Measurements from ENCODE around the gene PCDHB10. TPM values are rescaled to one million over a fixed set of nuclear protein-coding genes. Genes with fewer than 3 reads are reported as not detected.

The PCDHB10 gene
- total and polyA plus RNA-seq, 9 of the 15 experiments (the other 6 are each of a cell fraction or from before 2014, with no cell fraction given) = not detected

GRCh38 chr5:141150224-141150992, 41.7 kb upstream of the PCDHB10 start:
- H3K27ac ChIP-seq (ENCODE audit: extremely low read depth, low read depth, low read length) = no peak overlapping the region
- no peak overlapping the region for H3K9ac ChIP-seq (ENCODE audit: insufficient read depth in 1 of 2, low read depth in 2 of 2, low read length in 2 of 2)
- H4K20me1 ChIP-seq (replicated peaks; ENCODE audit: control insufficient read depth, insufficient read depth, low read length) = no peaks in the 10 kb centered on the region
- ChIA-PET CTCF (ENCODE audit: low intra/inter-chr PET ratio) (no interaction called here), POLR2A (no interaction called here)
- H3K79me2 ChIP-seq (ENCODE audit: control insufficient read depth, insufficient read depth, low read length) = no peaks in the 10 kb centered on the region
- 2% methylated on average over 33 of the region's 33 CpGs for WGBS (ENCODE audit: insufficient coverage, low coverage, missing lambda C conversion rate)
- no peaks in the 10 kb centered on the region for H3K36me3 ChIP-seq (ENCODE audit: control insufficient read depth, insufficient read depth, low read length)
- no peak overlapping the region for H2AFZ ChIP-seq (ENCODE audit: low read depth, low read length)
- no peaks in the 10 kb centered on the region for H3K9me3 ChIP-seq (replicated peaks; ENCODE audit: control insufficient read depth, insufficient read depth, low read depth, low read length)
- FAIRE-seq (no peak), DNase-seq (ENCODE audit: extremely low read depth in 1 of 4, low spot score in 3 of 4) (no peak), ATAC-seq (no peak)
- BruUV-seq (replicated peaks) = no TSS peak
- H3K27me3 ChIP-seq (ENCODE audit: control insufficient read depth in 2 of 2, insufficient read depth in 2 of 2, low read length in 2 of 2) = peaks cover 0 to 15% of the 10 kb centered on the region in 2 experiments; a peak in 2 of 5 replicates
- no peaks in the 10 kb centered on the region for H3K9me1 ChIP-seq (ENCODE audit: control insufficient read depth, insufficient read depth, low read length)
- intact Hi-C loops (cut with micrococcal nuclease) = no loop called here
- H3K4me3 ChIP-seq = no peak overlapping the region
- H3K4me1 ChIP-seq (replicated peaks in 1 of 2; ENCODE audit: control insufficient read depth in 2 of 2, insufficient read depth in 2 of 2, low read length in 2 of 2) = no peaks in the 10 kb centered on the region
- TF ChIP-seq E4F1 (CRISPR knock-in tag; IDR thresholded peaks at IDR 0.05; ENCODE audit: borderline replicate concordance) = no peak
- no peak for TF ChIP-seq ILF3 (IDR thresholded peaks at IDR 0.05; ENCODE audit: borderline replicate concordance)
- no peak for TF ChIP-seq POLR3A (IDR thresholded peaks at IDR 0.05; ENCODE audit: borderline replicate concordance, extremely low read depth, insufficient read depth, insufficient read length)
- TF ChIP-seq ZNF655 (CRISPR knock-in tag; IDR thresholded peaks at IDR 0.05) = no peak
- TF ChIP-seq MAZ (CRISPR knock-in tag; conservative IDR thresholded peaks at IDR 0.05 in 1 of 2, IDR thresholded peaks at IDR 0.05 in 1 of 2) = no peak
- no peak for TF ChIP-seq MYBL2 (IDR thresholded peaks at IDR 0.05; ENCODE audit: low read depth)
- no peak for TF ChIP-seq MYBL2 (CRISPR knock-in tag; IDR thresholded peaks at IDR 0.05; ENCODE audit: borderline replicate concordance)
- TF ChIP-seq SIX5 (IDR thresholded peaks at IDR 0.05; ENCODE audit: borderline replicate concordance in 1 of 2, insufficient read depth in 1 of 2, low read depth in 1 of 2, low read length in 2 of 2) = no peak
- TF ChIP-seq ELF4 (CRISPR knock-in tag; IDR thresholded peaks at IDR 0.05) = no peak
- TF ChIP-seq ZNF740 (CRISPR knock-in tag; IDR thresholded peaks at IDR 0.05) = no peak
- TF ChIP-seq ZNF740 (tag; IDR thresholded peaks at IDR 0.05) = no peak
- no peak for TF ChIP-seq ZNF583 (CRISPR knock-in tag; IDR thresholded peaks at IDR 0.05)
- TF ChIP-seq FOSL1 (tag; conservative IDR thresholded peaks at IDR 0.05) = no peak
- TF ChIP-seq JUND (IDR thresholded peaks at IDR 0.05; ENCODE audit: borderline replicate concordance, low read depth, low read length) = no peak
- TF ChIP-seq JUND (tag; IDR thresholded peaks at IDR 0.05; ENCODE audit: borderline replicate concordance, low read depth, low read length) = no peak
- no peak overlapping the region for H3K4me2 ChIP-seq (ENCODE audit: insufficient read depth, low read length)
- in situ Hi-C loops (cut with MboI) = no loop called here

Data from K562 (cell line).